Stimulated activated CD8-positive, alpha-beta memory T cell treated with anti-CD3 and anti-CD28 coated beads, Interleukin-2, amount 100 ng/mL, for 1 hour (primary cell): ENCODE results near the gene RALGAPA2.

ENCODE experiments used
- DNase-seq, 2 donors: peaks; one replicate each; pipeline ENCODE4 v3.0.0-alpha.2; 2020; ENCODE audit warnings: low read depth in 2 of 2

The RALGAPA2 gene

GRCh38 chr20:20683481-20684321 lies 28.7 kb downstream of the RALGAPA2 start:
- no peak for DNase-seq

- DNase-seq, result no peak
Observed at GRCh38 chr20:20683020-20683419, 29.4 kb downstream of the RALGAPA2 start.

GRCh38 chr20:20680991-20681508 lies 31.4 kb downstream of the RALGAPA2 start:
- DNase-seq, result no peak

GRCh38 chr20:20679316-20679715 lies 33.1 kb downstream of the RALGAPA2 start:
- no peak for DNase-seq

- DNase-seq, result no peak
Observed at GRCh38 chr20:20677186-20677585, 35.3 kb downstream of the RALGAPA2 start.

- no peak for DNase-seq
Observed at GRCh38 chr20:20668639-20669038, 43.8 kb downstream of the RALGAPA2 start.

GRCh38 chr20:20666359-20666758 lies 46.1 kb downstream of the RALGAPA2 start:
- DNase-seq, result no peak

- no peak for DNase-seq
Observed at GRCh38 chr20:20665606-20666332, 46.7 kb downstream of the RALGAPA2 start.

GRCh38 chr20:20664795-20665589 lies 47.5 kb downstream of the RALGAPA2 start:
- DNase-seq, result no peak

- no peak for DNase-seq
Observed at GRCh38 chr20:20663841-20664240, 48.6 kb downstream of the RALGAPA2 start.

GRCh38 chr20:20658871-20659431 lies 53.5 kb downstream of the RALGAPA2 start:
- no peak for DNase-seq

- no peak for DNase-seq
Observed at GRCh38 chr20:20658123-20658522, 54.3 kb downstream of the RALGAPA2 start.

GRCh38 chr20:20657092-20657491 lies 55.4 kb downstream of the RALGAPA2 start:
- no peak for DNase-seq

GRCh38 chr20:20655883-20656282 lies 56.6 kb downstream of the RALGAPA2 start:
- no peak for DNase-seq

GRCh38 chr20:20649945-20650344 lies 62.5 kb downstream of the RALGAPA2 start:
- no peak for DNase-seq

- DNase-seq, result no peak
Observed at GRCh38 chr20:20643927-20644326, 68.5 kb downstream of the RALGAPA2 start.

- DNase-seq, result no peak
Observed at GRCh38 chr20:20641783-20642182, 70.7 kb downstream of the RALGAPA2 start.

GRCh38 chr20:20638878-20639277 lies 73.6 kb downstream of the RALGAPA2 start:
- DNase-seq, result no peak

GRCh38 chr20:20637998-20638725 lies 74.3 kb downstream of the RALGAPA2 start:
- no peak for DNase-seq

GRCh38 chr20:20635006-20635405 lies 77.4 kb downstream of the RALGAPA2 start:
- no peak for DNase-seq

GRCh38 chr20:20632644-20633043 lies 79.8 kb downstream of the RALGAPA2 start:
- no peak for DNase-seq
